NCI-H2107 (cell line): Measurements from ENCODE around the gene DOC2B.
"Not testable (repeated sequence)": the region's sequence is repeated elsewhere in the genome, so short reads cannot be mapped to it uniquely, and the experiment has no call there.

Source experiments
- DNase-seq: peaks from one replicate; lab custom pipeline; 2025; lab: John Stamatoyannopoulos, UW

Gene DOC2B

DNA sequence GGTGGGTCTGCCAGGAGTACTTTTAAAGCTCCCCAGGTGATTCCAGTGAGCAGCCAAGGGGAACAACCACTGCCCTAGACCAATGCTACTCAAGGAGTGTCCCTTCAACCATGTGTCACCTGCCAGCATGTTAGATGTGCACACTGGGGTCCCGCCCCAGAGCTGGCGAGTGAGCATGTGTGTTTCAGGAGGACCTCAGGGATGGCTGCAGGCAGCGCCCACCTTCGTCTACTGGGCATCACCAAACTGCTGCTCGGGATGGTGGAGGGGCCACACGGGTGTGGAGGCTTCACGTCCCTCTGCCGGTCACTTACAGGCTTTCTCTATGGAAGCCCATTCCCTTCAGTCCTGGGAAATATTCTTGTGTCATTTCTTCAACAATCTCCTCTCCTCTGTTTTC lies 29.0 kb upstream of the DOC2B start:
- DNase-seq = no peak

DNA sequence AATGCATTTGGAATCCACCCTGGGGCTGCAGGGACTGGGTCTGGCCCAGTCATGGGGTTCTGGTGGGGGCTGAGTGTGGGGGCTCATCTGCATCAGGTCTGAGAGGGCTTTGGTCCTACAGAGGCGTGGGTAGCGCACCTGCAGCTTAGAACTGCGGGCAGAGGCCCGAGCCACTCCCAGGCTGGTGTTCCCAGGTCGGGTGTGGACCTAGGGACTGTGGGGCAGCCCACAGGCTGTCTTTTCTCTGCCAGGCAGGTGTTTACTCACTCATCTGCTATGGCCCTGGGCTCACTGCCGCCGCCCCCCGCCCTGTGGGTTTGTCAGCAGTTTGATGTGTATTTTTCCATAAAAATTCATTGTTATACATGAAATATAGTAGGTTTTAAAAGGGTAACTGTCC lies 27.0 kb upstream of the DOC2B start:
- DNase-seq = no peak

DNA sequence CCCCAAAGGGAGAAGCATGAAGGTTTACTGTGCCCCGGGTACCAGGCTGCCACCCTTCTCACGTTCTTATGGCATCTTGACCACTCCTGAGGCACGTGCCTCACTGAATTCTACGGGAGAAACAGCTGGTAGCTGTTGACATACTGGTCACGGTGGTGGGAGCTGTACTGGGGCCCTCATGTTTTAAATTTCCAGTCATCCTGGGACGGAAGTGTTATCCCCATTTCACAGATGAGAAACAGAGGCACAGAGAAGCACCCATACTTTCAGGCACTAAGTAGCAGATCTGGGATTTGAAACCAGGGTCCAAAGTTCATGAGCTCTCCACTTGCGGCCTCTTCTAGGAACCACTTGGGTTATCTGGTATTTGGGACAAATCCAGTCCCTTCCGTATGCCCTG lies 26.3 kb upstream of the DOC2B start:
- DNase-seq = no peak

DNA sequence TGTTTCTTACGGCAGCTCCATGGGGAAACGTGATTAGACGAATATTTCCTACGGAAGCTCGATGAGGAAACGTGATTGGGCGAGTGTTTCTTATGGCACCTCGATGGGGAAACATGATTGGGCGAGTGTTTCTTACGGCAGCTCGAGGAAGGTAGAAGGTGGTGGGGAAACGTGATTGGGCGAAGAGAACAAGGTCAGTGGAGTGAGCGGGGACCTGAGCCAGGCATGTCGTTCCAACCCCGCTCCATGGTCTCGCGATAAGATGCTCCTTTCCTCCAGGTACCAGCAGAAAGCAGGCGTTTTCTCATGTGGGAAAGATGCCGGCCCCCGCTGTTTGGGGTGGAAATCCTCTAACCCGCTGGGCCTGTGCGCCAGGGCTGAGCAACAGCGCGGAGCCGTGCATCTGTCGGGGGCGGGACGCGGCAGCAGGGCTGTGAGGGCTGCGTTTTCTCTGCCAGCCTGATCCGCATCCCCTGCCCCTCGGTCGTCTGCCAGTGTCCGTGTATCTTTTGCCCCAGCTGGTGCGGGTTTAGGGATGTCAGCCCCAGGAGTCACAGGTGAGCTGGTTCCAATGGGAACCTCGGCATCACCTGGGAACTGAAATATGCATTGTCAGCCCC lies 25.6 kb upstream of the DOC2B start:
- no peak for DNase-seq

DNA sequence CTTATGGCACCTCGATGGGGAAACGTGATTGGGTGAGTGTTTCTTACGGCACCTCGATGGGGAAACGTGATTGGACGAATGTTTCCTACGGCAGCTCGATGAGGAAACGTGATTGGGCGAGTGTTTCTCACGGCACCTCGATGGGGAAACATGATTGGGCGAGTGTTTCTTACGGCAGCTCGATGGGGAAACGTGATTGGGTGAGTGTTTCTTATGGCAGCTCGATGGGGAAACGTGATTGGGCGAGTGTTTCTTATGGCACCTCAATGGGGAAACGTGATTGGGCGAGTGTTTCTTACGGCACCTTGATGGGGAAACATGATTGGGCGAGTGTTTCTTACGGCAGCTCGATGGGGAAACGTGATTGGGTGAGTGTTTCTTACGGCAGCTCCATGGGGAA lies 25.0 kb upstream of the DOC2B start:
- DNase-seq = not testable (repeated sequence)

DNA sequence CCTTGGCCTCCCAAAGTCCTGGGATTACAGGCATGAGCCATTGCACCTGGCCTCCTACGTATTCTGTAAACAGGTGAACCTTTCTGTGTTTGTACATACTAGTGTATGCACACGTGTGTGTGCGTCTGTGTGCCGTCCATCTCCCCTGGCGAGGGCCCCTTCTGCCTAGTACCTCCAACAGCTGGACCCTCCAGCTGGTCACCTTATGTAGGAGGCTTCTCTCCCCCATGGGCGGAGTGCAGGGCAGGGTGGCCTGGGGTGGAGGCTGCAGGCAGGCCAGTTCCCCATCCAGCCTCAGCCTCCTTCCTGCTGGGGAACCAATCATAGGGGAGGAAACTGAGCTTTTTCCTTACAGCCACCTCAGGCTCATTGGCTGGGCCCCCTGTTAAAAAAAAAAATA lies 24.4 kb upstream of the DOC2B start:
- DNase-seq = no peak

DNA sequence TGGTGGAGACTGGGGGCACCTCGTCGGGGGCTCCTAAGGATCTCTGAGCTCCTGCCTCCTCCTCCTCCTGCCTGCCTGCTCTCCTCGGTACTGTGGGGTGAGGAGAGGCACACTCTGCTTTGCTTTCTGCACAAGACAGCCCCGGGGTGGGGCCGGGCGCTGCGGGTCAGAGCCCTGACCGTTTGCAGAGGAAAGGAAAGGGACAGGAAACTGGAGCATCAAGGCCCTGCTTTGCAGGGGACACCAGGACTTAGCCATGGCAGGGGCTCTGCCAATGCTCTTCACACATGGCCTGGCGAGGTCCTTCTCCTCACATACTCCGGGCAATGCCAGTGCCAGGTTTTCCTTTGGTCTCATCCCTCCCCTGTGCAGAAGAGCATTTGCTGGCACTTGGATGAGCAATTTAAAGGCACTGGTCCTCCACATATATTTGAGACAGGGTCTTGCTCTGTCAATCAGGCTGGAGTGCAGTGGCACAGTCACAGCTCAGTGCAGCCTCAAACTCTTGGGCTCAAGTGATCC lies 23.8 kb upstream of the DOC2B start:
- DNase-seq = no peak

DNA sequence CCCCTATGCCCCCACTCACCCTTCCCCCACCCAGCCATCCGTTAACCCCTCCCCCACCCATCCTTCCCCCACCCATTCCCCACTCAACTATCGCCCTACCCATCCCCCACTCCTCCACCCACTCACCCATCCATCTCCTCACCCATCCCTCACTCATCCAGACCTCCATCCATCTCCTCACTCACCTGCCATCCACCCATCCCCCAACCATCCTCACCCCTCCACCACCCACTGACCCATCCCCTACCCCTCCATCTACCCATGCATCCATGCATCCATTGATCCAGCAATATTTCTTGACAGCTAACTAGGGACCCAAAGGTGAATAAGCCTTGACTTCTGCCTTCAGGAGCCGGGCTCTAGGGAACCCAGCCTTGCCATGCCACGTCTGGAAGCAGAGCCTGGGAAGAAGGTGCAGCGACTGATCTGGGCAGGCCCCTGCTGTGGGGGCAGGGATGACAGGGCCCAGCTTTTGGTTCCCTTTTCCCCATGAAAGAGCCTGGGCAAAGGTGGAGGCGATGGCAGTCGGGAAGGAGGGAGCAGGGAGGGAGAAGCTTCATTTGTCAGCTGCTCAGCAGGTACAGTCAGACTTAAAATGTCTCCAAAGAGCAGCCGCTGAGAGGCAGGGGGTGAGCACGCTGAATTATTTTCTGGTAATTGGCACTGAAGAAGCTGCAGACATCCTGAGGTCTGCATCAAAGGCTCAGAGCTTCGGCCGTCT lies 23.1 kb upstream of the DOC2B start:
- DNase-seq = no peak

DNA sequence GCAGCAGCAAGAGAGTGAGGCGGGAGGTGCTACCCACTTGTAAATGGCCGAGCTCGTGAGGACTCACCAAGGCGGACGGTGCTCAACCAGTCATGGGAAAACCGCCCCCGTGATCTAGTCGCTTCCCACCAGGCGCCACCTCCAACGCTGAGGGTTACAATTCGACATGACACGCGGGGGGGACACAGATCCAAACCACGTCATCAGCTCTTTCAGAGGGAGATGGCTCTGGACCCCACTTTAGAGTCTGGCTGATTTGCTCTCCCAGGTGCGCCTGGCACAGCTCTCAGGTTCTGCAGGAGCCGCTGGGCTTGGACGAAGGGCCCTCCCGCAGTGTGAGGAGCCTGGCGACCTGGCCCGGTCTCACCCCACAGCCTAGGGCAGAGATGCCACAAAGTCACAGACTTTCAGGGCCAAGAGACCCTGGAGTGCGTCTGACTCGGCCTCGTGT lies 21.1 kb upstream of the DOC2B start:
- no peak for DNase-seq

DNA sequence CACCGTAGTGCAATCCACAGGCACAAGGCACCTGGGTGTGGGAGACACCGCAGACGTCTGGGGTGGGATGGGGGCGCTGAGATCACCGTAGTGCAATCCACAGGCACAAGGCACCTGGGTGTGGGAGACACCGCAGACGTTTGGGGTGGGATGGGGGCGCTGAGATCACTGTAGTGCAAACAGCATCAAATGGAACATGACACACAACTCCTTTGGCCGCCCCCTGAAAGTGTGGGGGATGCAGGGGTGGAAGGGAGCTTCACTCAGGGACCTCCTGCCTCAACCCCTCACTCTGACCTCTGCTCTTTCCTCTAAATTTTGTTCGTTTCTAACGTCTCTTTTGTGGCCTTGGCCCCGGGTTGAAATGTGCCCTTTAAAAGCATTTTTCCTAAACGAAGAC lies 20.3 kb upstream of the DOC2B start:
- DNase-seq = not testable (repeated sequence)

DNA sequence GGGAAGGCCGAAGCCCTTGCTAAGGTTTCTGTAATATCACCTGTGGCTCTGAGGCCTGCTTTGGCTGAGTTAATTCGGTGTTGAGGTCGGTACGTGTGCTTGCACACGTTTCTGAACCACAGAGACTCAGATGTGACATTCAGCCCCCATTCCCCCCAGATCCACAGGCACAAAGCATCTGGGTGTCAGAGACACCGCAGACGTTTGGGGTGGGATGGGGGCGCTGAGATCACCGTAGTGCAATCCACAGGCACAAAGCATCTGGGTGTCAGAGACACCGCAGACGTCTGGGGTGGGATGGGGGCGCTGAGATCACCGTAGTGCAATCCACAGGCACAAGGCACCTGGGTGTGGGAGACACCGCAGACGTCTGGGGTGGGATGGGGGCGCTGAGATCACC lies 19.8 kb upstream of the DOC2B start:
- DNase-seq = not testable (repeated sequence)

DNA sequence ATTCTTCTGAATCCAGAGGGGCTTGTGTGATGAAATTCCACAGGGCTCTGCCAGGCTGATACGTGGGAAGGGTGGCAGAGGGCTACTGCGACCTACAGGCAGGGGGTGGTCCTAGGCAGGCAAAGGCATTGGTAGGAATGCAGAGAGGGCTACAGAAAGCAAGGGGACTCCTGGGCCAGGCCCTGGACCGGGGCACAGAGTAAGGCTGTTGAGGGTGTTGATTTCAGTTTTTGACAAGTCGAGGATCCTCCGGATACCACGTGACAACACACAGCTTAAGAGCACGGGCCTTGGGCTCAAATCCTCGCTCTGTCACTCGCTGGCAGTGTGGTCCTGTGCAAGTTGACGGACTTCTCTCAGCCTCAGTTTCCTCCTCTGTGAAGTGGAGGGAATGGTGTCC lies 19.1 kb upstream of the DOC2B start:
- no peak for DNase-seq

DNA sequence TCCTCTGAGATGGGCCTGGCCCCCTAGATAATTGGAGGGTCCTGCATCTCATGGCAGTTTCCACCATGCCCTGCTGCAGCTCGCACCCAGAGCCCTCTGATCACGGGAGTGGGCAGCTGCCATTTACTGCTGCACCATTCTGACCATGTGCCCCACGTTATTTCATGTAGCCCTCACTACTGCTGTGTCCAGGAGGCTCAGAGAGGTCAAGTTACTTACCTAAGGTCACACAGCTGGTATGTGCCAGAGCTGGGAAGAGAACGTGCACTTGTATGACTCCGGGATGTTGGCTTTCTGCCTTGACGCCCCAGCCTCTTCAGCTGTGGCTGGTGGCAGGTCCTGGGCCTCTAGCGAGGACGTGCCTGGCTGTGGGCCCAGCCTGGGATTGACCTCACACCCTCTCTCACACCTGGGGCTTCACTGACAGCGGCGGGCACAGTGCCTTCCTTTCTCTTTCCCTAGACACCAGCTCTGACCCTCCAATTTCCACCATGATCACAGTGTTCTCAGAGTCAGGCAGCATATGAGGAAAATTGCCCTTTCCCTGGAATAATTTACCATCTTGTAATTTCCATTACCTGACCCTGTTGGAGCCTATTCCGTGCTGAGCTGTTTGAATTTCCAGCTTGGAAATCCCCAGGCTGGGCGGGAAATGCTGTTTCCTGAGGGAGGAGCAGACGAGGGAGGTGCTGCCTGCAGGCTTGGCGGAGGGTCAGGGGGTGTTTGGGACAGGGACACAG lies 18.5 kb upstream of the DOC2B start:
- no peak for DNase-seq

DNA sequence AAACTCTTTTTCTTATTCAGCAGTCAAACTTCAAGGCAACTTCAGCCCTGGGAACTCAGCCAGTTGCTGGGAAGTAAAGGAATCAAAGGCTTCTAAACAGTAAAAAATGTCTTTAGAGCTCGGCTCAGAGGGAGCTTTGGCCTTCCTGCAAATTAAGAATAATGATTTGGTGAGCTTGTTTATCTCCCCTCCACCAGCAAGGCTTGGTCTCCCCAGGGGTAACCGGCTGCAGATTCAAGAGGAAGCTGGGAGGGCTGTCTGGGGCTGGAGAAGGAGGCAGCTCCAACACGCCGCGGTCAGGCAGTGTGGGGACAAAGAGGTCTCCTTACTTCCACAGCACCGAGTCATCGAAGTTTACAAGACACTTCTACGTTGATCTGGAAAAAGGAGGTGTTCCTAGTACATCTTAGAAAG lies 17.7 kb upstream of the DOC2B start:
- DNase-seq = no peak

DNA sequence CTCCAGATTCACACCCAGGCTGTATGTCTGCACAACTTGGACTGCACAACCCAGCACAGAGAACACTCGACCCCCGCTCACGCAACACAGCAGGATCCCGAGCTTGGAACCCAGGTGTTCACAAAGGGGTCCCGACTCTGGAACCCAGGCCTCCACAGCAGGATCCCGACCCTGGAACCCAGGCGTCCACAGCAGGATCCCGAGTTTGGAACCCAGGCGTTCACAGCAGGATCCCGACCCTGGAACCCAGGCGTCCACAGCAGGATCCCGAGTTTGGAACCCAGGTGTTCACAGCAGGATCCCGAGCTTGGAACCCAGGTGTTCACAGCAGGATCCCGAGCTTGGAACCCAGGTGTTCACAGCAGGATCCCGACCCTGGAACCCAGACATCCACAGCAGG lies 16.8 kb upstream of the DOC2B start:
- not testable (repeated sequence) for DNase-seq

DNA sequence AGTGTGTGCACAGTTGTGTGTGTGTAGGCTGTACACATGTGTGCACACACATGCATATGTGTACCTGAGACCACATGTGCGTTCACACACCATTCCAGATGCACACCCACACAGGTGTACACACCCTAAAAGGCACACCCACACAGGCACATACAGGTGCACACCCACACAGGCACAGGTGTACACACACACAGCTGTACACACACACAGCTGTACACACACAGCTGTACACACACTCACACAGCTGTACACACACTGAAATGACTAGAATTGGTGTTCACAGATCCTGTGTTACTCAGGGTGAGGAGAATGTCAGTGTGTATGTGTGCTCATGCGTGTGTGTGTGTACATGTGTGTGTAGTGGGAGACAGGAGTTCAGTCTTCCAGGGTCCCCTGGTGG lies 15.9 kb upstream of the DOC2B start:
- no peak for DNase-seq

DNA sequence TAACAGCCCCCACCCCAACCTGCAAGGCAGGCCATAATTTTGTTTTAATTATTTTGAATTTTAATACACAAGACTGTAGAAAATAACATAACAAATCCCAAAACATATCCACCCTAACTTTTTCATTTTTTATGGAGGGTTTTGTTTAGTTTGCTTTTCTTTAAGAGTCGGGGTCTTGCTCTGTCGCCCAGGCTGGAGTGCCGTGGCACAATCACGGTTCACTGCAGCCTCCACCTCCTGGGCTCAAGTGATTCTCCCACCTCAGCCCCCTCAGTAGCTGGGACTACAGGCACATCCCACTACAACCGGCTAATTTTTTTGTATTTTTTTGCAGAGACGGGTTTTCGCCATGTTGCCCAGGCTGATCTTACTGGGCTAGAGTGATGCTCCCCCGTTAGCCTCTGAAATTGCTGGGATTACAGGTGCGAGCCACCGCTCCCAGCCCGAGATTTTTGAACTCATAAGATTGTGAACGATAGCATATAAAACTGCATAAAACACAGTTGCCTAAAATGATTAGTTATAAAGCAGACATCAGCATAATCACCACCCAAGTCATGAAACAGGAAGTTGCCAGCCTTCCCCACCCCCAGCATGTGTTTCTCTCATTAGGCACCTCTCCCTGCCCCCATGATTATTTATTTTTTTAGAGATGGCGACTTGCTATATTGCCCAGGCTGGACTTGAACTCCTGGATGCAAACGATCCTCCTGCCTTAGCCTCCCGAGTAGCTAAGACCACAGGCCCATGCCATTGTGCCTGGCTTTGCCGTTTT lies 13.6 kb upstream of the DOC2B start:
- no peak for DNase-seq

DNA sequence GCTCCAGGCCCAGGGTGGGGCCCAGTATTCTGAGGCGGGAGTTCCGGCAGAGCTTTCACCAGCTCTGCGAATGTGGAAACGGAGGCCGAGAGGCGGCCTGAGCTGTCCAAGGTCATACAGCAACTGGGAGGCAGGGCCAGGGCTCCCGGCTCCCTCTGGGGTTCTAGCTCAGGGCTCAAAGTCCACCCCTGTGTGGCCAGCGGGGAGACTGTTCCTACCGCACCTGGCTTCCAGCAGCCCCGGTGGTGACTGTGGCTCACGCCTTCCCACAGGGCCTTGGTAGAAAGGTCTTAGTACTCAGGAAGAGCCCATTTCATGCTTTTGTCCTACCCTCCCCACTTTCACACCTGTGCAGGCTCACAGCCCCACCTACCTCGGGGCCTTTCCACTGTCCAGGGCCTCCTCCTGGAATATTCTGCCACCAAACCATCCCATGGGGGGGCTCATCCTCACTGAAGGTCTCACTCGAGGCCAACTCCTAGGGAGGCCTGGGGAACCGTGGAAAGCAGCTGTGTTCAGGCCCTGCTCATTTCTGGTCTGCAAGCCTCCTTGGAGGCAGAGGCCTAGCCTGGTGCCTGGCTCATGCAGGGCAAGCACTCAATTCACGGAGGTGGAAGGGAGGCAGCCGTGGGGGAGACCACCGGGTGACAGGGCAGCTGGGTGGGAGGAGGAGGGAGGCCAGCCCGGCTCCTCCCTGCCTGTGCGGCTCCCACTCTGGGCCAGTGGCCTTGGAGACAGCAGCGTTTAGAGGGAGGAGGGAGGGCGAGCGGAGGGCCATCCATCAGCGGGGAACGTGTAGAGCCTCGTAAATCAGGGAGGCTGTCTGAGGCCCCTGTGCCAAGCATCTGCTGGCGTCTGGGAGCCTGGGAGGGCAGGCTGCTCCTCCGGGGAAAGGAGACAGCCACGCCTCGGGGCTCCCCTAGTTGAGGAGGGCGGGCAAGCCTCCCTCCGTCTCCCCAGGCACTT lies 12.7 kb upstream of the DOC2B start:
- DNase-seq = no peak

DNA sequence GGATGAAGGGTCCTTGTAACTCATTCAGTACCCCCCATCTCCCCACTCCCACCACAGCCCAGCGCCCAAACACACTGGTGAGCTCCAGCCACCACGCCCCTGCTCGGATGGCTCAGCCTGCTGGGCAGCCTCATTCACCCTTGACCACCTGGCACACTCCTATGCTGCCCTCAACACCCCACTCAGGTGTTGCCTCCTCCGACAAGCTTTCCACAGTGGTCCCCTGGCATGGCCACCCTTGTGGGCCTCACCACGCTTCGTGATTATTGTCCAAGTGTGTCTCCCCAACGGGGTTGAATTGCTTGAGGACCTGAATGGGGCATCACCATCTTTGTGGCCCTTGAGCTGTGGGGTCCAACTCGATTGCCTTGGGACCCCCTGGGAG lies 12.0 kb upstream of the DOC2B start:
- DNase-seq = no peak

DNA sequence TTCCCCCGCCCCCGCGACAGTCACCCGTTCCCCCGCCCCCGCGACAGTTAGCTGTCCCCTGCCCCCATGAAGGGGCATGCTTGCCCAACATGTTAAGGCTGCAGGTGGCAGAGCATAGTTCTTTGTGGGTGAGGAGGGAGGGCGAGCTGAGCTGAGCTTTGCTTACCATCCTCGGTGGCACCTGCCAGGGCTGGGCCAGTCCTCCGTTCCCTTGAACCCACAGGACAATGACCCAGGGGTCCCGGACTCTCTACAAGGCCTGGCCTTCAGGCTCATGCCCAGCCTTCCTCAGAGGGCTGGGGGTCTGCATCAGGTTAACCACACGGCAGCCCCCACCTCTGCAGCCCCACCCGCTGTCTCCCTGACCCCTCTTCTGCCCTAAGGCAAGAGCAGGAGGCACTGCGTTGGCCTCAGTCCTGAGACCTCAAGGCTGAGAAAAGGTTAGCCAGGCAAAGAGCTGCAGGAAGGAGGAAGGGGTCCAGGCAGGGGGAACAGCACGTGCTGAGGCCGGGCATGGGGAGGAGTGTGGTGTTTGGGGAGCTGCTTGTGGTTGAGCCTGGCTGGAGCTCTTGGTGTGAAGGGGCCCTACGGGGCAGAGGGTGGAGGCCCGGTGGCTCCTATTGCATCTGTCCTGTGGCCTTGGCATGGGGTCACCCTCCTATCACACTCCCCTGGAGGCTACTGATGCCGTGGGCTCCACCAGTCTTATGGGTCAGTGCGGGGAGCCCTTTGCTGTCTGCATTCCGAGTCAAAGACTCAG lies 11.4 kb upstream of the DOC2B start:
- no peak for DNase-seq
